Spleen (tissue), 7 donors: ENCODE data around the gene DPY19L3.

Source experiments
- CTCF ChIP-seq, 11 experiments: fragments of 200-600 bp in 7 of 11; fragments of 450-650 bp in 4 of 11; sonication (generic) in 4 of 11; IDR thresholded peaks in 8 of 11; conservative IDR thresholded peaks in 3 of 11; 1 replicate in 7 of 11; 2 replicates in 4 of 11; pipeline versions ENCODE4 v1.4.0 to v1.8.0; 2016 to 2021; ENCODE audit warnings: antibody characterized with exemption in 11 of 11, inconsistent platforms in 4 of 11, mild to moderate bottlenecking in 1 of 11
- POLR2A ChIP-seq, 3 donors: fragments of 450-650 bp; IDR thresholded peaks; one replicate each; pipeline ENCODE4 v1.5.1; 2017; ENCODE audit warnings: antibody characterized with exemption in 3 of 3, mild to moderate bottlenecking in 1 of 3
- POLR2AphosphoS5 ChIP-seq, 3 donors: sonication (generic); formaldehyde crosslinking; IDR thresholded peaks; one replicate each; pipeline ENCODE4 v1.5.1; 2017; ENCODE audit warnings: antibody characterized with exemption in 3 of 3
- donor health status: DM: no; HTN: no; CAD: no; lungs with moderate emphysema.
- donor health status: DM: no; HTN: no; CAD: no.
- donor health status: DM: no; HTN: no; CAD: no.

DNA sequence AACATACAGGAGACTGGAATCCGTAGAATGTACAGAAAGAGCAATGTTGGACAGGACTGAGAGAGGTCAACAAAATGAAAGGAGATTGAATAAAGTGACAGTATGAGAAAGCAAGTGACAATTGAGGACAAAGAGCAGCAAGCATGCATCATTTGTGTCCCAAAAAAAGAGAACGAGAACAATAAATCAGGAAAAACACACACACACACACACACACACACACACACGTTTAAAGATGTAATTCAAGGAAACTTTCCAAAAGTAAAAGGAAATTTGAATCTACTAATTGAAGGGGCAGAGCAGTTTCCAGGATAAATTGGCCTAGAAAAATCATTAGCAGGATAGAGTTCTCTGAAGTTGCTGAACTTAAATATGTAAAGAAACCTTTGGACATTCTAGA, 16.9 kb downstream of the DPY19L3 start:
- TF ChIP-seq POLR2AphosphoS5 (IDR thresholded peaks at IDR 0.05) (no peak), CTCF (IDR thresholded peaks at IDR 0.05 in 8 of 11, conservative IDR thresholded peaks at IDR 0.05 in 3 of 11) (no peak), POLR2A (IDR thresholded peaks at IDR 0.05) (no peak)
